Measurements from ENCODE around the gene LDLRAD4.
A peak's percentile ranks its signal among the peaks of the same experiment; 100 is the strongest.

LDLRAD4 gene

DNA sequence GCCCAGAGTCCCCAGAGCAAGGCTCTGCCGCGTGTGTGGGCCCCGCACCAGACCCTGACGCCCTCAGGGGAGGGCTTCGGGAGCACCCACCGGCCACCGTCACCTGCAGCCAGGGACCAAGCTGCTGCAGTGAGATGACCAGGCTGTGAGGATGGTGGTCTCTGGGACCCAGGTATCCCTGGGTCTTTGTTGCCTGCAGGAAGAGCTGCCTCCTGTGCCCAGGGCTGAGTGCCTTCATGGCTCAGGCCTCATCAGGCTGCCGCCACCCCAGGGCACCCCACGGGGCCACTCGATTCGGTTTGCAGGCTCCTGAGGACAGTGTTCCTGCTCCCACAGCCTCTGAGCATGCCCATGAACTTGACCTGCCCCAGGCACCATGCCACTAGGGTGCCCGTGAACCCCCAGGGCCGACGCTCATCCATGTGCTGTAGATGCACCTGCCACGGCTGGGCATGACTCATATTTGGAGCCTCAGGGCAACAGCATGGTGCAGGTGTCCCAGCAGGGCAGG lies 398.0 kb downstream of the LDLRAD4 start:
- DNase-seq (ENCODE audit: low spot score), result no peak

DNA sequence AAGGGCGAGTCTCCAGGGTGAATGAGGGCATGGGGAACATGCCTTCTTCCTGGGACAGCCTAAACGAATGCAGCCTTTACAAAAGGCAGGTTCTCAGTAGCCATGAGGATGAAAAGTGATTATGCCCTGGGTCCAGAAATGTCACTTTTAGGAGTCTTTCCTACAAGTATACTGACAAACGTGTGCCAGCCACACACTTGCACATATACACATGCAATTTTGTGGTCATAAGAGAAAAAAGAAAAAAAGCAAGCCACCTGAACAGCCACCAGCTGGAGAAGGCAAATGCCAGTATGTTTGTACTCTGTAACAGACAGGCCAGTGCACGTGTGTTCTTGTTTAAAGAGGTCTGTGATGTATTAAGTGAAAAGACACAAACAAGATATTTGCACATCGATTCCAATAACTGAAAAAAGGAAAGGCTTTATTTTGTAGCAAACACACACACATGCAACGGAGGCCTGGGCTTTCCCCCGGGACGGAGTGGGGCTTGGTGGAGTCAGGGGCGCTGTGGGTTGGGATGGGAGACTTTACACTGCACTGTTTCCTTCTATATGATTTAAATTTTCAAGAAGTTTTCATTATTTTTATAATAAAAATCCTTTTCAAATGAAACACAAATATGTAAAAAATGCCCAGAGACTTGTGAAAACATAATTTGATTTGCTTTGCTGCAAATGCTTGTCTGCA lies 399.4 kb downstream of the LDLRAD4 start:
- DNase-seq (ENCODE audit: low spot score), result no peak

DNA sequence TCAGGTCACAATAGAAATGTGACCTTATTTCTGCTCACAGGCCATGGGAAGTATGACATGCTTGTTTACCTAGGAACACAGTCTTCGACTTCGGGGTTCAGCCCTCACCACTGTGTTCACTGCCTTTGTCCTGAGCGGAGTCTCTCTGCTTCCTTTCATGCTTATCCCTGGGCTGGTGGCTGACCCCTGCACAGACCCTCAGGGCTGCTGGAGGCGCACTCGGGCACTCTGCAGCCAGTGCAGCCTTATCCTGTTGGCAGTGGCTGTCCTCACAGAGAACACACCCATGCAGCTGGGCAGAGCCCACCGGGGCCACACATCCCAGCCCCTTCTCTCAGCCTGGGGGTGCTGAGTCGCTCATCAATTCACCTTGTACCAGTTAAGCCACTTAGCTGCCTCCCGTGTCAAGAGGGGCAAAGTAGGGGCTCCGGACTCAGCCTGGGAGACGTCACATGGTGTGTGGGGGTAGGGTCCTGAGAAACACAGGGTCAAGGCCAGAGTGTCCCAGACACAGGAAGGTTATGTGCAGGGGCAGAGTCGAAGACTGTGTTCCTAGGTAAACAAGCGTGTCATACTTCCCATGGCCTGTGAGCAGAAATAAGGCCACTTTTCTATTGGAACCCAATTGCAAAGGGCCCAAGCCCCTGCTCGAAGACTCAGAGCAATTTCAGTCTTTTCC lies 400.3 kb downstream of the LDLRAD4 start:
- DNase-seq (ENCODE audit: low spot score), result no peak

DNA sequence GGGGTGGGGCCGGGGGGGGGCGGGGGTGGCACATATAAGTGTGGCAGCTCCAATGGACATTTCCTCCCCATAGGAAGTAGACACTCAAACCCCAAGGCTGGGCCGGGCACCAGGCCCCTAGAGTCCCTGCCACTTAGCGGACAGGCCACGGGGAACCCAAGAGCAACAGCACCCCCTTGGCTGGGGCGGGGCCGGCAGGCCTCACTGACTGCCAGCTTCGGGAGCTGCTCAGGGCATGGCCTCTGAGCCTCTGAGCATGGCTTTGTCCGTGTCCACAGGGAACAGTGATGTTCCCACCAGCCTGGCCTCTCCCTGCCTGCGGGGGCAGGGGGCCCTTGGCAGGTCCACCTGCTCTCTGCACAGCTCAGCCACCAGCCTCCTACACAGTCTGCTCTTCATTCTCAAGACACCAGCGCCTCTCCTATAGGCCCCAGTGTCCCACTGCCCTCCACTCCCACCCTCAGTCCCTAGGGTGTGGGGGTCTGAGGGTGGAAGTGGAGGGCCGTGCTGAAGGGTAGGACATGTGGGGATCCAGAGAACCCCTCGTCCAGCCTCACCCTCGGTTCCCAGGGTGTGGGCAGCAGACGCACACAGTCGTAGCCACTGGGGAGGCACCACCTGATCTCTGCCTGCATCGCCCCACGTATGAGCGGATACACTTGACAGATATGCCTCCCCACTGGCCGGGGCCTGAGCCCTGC lies 401.1 kb downstream of the LDLRAD4 start:
- no peak for DNase-seq (ENCODE audit: low spot score)

DNA sequence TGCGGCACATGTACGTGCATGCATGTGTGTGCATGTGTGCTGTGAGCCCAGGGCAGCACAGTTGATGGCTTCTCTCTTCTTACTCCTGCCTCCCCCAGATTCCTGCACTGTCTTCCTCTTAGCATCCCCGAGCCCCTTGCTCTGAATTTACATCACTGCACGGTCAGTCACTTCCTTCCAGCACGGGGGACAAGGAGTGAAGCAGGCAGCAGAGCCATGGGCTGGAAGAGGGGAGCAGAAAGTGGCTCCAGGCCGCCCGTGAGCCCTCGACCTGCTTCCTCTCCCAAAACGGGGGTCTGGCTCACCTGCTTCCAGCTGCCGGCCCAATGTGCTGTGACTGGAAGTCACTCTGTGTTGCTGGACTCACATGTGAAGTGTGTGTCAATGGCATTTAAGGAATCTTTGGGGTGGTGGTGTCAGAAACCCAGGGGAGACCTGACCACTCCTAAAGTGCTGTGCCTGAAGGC lies 401.7 kb downstream of the LDLRAD4 start:
- no peak for DNase-seq (ENCODE audit: low spot score)

DNA sequence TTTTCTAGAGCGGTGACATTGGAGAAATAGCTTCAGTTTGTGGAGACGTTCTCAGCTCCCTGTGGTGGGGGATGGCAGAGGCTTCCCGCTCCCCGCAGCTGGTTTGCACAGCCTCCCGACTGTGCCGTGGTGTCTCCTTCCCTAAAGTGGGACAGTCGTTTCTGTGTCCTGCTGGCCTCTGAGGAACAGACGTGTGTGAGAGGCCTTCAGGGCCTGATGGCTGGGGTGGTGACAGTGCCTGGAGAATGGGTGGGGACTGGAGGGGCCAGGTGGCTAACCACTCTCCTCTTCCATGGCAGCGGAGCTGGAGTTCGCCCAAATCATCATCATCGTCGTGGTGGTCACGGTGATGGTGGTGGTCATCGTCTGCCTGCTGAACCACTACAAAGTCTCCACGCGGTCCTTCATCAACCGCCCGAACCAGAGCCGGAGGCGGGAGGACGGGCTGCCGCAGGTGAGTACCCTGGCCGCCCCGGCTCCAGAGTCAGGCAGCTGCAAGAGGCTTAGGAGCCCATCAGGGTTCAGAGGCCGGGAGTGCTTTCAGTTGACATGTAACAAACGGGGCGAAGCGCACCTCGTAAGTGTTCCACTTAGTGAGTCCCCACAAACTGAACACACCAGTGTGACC lies 402.4 kb downstream of the LDLRAD4 start:
- DNase-seq (ENCODE audit: low spot score), result no peak

DNA sequence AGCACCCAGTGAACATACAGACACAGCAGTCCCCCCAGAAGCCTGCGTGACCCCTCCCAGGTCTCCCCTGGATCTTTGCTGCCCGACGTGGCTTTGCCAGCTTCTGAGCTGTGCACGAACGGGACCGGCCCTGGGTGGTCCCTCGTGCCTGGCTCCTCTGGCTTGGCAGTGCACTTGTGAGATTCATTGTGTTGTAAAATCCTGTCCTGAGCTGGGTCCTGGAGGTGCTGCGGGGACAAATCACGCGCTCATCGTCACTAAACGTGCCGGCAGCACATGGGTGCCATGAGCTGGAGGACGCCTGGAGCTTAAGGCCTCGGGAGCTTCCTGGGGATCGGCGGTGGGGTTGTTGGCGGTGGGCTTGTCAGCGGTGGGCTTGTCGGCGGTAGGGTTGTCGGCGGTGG lies 402.9 kb downstream of the LDLRAD4 start:
- DNase-seq (ENCODE audit: low spot score), result no peak

DNA sequence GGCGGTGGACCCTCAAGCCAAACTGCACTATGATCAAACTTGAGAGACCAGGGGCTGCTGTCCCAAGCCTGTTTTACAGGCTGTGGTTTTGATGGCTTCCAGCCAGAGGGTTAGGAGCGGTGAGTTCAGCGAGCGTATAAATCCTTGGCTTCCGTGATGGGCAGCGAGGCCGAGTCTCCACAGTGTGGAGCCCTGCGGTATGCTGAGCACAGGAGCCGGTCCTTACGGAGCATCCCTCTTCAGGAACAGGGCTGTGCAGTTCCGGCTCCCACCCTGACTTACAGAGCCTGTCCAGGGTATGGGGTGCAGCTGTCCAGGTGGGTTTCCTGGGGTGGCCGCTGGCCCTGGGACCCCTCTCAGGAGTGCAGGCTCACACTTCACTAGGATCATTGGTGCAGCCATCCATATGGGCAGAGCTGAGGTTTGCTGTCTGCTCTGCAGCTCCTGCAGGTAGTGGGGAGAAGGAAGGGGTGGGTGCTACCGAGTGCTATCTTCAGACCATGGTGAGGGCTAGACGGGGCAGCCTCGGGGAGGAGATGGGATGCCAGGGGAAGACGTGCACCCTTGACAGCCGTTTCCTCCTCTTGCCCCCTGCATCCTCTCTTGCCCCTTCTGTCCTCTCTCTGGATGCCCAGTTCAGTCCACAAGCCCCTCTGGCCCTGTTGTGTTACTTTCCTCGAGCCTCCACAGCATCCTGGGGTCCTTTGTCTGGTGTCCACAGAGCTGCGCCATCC lies 403.5 kb downstream of the LDLRAD4 start:
- peak; percentile 86 for DNase-seq (ENCODE audit: low spot score)

DNA sequence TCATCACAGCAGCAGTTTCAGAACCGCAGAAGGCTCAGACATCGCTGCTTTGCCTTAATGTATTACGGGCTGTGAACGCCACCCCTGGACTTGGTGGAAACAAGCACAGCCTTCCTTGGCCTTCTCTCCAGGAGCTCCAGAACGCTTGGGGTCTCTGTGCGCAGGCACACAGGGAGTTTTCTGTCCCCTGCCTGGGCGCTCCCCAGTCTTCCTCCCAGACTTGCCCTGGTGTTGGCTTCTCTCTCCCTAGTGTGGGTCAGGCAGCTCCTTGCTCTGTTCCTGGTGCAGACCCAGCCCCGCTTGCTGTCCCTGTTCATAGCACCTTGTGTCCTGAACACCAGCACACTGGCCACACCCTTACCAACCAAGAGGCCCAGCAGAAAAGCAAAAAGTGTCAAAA lies 404.2 kb downstream of the LDLRAD4 start:
- DNase-seq (ENCODE audit: low spot score), result no peak

DNA sequence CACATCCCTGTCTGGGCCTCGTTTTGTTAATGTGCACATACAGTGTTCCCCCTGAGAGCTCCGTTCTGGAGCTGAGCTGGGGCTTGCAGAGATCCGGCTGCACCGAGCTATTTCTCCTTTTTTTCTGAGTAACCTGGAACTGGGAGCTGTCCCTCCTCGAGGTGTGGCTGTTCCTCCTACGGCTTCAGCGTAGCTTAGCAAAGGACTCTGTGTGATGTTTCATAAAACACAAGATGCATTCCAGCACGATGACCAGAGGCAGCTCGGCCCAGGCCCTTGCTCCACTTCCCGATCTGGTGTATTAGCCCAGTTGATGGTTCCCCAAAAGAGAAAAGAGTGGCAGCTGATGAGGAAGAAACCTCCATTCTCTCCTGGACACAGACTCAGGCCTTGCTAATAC lies 404.8 kb downstream of the LDLRAD4 start:
- DNase-seq (ENCODE audit: low spot score), result no peak

DNA sequence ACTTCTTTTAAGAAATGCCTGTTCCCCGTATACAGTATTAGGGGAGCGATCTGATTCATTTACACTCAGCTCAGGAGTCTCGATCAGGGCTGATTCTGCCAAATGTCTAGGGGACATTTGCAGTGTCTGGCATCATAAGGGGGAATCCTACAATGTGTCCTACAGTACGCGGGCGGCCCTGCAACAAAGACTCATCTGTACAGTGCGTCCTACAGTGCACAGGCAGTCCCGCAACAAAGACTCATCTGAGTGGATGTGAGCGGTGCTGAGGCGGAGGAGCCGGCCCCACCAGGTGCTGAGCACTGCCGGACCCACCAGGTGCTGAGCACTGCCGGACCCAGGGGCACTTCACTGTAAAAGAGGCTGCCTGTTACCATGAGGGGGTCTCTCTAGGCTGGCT lies 405.3 kb downstream of the LDLRAD4 start:
- DNase-seq (ENCODE audit: low spot score), result no peak

DNA sequence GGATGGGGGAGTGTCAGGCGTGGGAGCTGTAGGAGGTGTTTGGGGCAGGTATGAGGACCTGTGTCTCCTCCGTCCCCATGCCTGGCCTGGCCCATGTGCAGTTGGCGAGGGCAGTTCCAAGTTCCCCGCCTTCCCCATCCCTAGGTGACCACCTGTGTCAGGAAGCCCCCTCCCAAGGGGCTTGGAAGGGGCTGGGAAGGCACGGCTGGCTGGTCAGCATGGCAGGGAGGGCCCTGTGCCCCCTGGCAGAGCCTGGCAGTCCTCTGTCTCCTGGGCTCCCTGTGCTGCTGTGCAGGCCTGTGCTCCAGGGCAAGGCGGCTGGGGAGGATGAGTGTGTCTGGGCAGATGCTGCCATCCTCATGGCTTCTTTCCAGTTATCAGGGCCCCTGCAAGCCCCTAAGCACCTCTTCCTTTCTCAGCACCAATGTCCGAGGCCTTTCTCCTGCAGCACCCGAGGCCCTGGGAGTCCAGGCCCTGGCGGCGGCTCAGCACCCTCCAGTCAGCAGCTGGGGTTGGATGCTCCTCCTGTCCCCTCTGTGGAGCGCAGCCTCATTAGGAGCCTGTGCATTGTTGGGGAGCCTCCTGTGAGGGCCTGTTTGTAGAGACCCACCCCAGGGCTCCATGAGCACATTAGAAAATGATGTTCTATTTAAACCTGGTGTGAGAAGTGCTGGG lies 406.1 kb downstream of the LDLRAD4 start:
- DNase-seq (ENCODE audit: low spot score), result no peak

DNA sequence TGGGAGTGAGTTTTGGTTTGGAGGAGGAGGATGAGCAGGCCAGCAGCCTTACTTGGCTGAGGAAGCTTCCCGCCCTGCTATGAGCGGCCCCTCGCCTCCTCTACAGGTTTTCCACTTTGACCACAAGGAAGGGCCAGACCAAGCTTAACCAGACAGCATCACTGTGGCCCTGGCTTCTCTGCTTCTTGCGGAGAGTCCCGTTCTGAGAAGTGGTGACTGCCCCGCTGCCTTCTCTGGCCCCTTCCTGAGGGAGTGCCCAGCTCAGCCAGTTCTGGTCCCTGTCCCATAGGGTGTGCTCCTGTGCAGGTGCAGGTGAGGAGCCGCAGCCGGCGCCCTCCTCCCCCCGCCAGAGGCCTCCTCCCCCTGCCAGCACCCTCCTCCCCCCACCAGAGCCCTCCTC lies 406.8 kb downstream of the LDLRAD4 start:
- no peak for DNase-seq (ENCODE audit: low spot score)

DNA sequence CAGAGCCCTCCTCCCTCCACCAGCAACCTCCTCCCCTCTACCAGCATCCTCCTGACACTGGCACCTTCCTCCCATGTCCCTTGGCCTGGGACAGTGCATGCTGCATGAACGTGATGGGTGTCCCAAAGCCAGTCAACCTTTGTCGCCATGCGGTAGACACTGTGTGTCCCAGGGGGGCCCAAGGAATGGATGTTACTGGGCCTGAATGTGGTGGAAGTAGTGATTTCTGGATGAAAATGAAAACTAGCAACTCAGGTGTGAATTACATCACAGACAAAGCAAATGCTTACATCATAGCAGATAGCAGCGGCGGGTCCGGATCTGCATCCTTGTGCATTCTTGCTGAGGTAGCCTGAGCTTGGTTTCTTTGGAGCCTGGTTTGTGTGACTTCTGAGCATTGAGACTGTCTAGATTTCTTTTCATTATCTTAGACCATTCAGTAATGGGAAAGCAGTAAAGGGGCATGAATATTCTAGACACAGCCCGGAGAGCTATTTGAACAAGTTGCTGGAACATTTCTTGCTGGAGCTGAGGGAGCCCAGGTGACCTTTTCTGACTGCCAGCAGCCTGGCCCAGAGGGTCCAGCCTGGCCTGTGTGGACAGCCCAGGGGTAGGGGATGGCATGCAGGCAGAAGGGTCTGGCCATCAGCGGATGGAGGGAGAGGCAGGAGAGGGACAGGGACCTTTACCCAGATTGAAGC lies 407.4 kb downstream of the LDLRAD4 start:
- no peak for DNase-seq (ENCODE audit: low spot score)

DNA sequence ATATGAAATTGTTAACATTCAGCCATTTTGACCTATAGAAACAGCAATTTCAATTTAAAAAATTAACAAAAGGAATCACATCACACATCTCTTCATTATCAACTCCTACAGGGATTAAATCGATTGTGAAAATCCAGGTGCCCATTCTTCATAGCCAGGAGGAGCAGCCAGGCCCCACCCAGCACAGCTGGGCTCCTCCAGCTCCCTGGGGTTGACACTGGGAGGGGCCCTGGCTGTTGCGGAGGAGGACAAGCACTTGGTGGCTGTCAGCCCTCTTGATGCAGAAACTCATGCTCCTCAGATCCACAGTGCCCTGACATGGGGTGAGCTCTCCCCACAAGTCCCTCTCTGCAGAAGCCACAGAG lies 408.0 kb downstream of the LDLRAD4 start:
- DNase-seq (ENCODE audit: low spot score), result no peak

DNA sequence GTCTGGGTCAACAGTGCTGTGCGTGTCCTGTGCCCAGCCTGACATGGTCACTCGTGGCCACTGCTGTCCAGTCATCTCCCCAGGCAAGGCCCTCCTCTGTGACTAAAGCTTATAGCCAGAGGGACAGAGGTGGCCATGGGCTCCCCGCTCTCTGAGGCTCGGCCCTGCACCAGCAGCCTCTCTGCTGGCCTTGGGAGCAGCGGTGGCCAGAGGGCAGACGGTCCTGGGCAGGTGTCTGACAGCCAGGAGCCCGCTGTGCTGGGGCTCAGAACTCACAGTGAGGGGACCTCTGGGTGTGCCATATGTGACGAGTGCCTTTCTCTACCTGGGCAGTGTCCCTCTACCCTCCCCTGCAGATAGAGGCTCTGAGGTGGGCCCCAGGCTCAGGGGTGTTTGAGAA lies 409.1 kb downstream of the LDLRAD4 start:
- DNase-seq (ENCODE audit: low spot score), result no peak

DNA sequence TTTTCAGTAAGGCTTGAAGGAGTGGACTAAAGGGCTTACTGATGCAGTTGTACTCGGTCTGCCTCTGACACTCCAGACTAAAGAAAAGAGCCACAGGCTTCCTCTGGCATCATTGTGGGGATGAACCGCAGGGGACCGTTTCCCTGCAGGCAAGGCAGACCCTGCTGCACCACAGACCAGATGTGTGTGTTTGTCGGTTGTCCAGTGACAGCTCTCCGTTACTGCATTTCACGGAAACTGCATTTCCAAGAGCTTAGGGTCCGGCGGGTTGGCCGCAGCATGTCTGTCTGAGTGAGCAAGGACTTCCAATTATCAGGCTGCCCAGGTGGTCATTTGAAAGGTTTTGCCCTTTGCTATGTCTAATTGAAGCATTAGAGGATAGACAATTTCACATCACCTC lies 409.7 kb downstream of the LDLRAD4 start:
- no peak for DNase-seq (ENCODE audit: low spot score)

DNA sequence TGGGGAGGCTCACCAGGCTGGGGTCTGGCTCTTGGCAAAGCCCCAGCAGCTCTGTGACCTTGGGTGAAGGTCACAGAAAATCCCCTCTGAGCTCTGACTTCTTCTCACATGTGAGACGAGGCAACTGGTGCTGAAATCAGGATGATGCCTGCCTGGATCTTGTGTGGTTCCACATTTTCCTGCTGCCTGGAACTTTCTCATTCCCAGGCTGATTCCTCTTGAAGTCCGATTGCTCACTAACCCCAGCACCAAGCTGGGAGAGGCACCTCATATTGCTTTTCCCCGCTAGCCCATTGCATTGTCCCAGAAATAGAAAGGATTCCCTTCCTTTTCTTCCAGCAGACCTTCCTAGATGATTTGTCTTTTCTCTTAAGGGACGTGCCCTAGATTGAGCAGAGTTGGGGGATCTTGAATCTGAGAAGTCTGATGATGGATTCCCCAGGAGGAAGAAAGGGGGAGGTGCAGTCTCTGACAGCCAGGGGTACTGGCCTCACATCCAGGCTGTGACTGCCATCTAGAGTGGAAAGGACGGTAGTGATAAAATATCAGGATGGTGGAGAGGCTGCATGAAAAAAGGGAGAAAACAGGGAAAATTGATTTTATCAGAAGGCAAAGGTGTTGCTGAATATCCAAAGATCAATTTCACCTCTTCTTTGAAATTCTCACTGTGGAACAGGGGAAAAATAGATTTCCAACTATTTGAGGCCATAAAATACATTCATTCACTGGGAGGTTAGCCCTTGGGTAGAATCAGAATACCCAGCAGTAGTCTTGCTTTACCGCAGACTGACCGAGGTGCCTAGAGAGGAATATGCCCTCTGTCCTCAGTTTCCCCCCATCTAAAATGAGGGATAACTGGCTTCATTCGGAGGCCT lies 411.5 kb downstream of the LDLRAD4 start:
- peak; percentile 89 for DNase-seq (ENCODE audit: low spot score)

DNA sequence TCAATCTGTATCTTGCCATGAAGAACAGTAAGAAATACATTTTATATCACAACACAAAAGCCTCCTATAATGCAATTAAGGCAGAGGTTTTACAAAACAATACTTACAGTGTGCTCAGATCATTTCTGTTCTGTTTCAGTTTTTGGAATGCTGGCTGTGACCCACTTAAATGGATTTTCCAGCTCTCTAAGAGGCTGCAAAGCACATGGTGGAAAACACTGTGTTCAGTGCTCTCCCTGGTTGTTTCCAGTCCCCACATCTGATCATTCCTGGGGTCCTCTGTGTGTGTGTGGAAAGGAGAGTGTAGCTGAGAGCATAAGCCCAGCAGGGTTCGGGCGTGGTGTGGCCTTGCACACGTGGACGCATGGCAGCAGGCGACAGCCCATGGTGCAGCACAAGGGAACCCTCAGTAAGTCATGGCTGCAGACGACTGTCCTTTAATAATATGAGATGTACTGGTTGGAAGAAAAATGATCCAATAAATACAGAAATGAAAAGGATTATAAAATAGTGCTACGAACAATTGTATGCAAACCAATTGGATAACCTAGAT lies 412.2 kb downstream of the LDLRAD4 start:
- DNase-seq (ENCODE audit: low spot score), result no peak
